GM18507 (cell line): ENCODE measurements around the gene NAA10.

Source experiments
- DNase-seq: peaks from one replicate; pipeline ENCODE4 v3.0.0; 2011; ENCODE audit warnings: low read depth; ENCODE audit not compliant: insufficient read length; ENCODE audit errors: extremely low spot score
- FAIRE-seq: peaks from 2 replicates; lab custom pipeline; 2011; peaks lifted over from hg19 to GRCh38; lab: Jason Lieb, UNC

NAA10 gene

GRCh38 chrX:153951683-153952372, 17.0 kb upstream of the NAA10 start:
- FAIRE-seq (no peak), DNase-seq (no peak)

GRCh38 chrX:153950127-153950526, 15.3 kb upstream of the NAA10 start:
- DNase-seq (no peak), FAIRE-seq (no peak)

GRCh38 chrX:153948847-153949805, 14.3 kb upstream of the NAA10 start:
- DNase-seq = no peak
- FAIRE-seq = no peak

- DNase-seq (no peak), FAIRE-seq (no peak)
Observed at GRCh38 chrX:153948002-153948466, 13.2 kb upstream of the NAA10 start.

DNA sequence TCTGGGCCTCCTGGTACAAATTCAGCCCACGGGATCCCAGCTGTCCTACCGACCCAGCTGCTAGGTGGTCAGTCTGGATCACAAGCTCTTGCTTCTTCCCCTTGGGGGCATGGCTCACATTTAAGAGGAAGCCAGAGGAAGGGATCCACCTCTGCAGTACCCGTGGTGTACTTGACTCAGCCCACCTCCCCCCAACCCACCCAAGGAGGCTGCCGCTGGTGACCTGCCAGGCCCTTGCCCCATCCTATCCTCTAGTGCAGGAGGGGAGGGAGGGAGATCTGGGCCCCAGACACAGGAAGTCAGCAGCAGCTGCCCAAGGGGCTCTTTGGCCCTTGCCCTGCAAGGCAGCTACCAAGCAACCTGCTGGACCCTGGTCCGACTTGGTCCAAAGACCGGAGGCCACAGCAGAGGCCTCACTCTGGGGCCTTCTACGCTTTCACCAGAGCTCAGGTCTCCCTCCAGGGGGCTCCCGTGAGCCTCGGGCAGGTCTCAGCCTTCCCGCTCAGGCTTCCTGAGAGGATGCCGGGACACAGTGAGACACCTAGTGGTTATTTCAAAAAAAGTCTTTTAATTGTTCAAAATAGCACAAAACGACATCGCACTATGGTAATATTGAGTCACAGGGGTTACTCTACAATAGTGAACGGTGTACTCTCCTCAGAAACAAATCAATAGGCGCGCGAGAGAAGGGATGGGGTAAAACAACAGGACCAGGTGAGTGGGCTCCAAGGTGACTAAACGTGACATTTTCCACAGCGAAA, 12.4 kb upstream of the NAA10 start:
- DNase-seq = no peak
- FAIRE-seq = peak; percentile 99

GRCh38 chrX:153945956-153946943, 11.4 kb upstream of the NAA10 start:
- no peak for DNase-seq
- FAIRE-seq = no peak

DNA sequence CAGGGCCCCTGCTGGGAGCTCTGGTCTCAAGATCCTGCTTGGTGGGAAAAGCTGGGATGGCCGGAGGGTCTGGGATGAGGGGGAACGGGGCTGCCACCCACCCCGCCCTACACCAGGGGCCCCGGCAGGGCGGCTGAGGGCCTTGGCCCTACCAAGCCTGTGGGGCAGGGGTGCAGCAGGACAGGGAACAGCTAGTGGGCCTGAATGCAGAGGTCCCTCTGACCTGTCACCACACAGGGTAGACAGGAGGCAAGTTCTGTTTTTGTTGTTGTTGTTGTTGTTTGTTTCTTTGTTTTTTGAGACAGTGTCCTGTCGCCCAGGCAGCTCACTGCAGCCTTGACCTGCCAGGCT, 9.9 kb upstream of the NAA10 start:
- FAIRE-seq = no peak
- DNase-seq = no peak

GRCh38 chrX:153944140-153944799, 9.4 kb upstream of the NAA10 start, which contains the start of gene RENBP:
Gene RENBP (minus strand): TSS chrX:153944643. CDS start chrX:153944610, 33 bp downstream.
- FAIRE-seq (peak; percentile 66), DNase-seq (no peak)

- FAIRE-seq (no peak), DNase-seq (no peak)
Observed at GRCh38 chrX:153941336-153942252, 6.8 kb upstream of the NAA10 start.

DNA sequence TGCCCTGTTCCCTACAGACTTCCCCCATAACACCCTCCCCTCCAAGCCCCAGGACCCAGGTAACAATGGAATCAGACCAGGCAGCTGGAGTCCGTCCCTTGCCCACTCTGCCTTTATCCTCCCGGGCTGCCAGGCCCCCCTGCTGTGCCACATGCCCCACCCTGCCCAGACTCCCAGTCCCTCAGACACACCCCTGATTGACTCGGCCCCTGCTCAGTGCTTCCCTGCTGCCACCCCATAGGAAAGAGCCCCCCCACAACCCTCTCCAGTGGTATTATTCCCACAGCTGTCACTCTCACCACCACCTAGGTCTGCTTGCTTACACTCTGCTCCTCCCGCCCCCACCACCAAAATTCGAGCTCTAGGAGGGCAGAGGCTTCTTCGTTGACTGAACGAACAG, 4.7 kb upstream of the NAA10 start:
- no peak for FAIRE-seq

GRCh38 chrX:153938226-153938786, 3.5 kb upstream of the NAA10 start:
- no peak for FAIRE-seq
- DNase-seq = no peak

More for the DNA sequence above, 4.7 kb upstream of the NAA10 start:
- DNase-seq = no peak

GRCh38 chrX:153937056-153937455, 2.2 kb upstream of the NAA10 start:
- FAIRE-seq = no peak
- DNase-seq = no peak

- no peak for DNase-seq
- no peak for FAIRE-seq
Observed at GRCh38 chrX:153935326-153935851, 552 bp upstream of the NAA10 start.

DNA sequence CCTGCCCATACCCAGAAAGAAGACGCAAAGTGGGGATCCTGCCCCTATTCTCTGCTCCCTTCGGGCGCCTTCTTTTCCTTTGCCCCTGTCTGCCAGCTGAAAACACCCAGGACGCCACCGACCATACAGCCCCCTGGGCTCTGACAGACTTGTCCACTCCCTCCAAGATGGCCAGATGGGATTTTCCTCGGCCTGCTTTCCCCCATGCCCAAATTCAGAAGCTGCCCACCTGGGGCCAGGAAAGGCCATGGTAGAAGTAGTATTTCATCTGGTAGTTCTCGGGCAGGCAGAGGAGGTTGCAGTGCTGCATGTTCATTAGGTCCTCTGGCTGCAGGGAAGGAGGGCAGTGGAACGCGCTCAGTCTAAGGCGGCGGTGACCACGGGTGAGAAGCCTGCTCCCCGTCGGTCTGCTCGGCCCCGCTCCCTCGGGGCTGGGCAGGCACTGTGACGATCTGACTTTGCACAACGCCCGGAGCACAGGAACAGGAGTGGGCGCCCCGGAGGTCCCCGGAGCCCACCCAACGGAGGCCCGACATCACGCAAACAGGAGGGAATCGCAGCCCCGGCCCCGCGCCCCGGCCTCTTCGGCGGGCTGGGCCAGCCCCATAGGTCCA, 582 bp downstream of the NAA10 start:
- no peak for FAIRE-seq

GRCh38 chrX:153933748-153934147, 1.1 kb downstream of the NAA10 start:
- no peak for FAIRE-seq

More for the DNA sequence above, 582 bp downstream of the NAA10 start:
- no peak for DNase-seq

DNA sequence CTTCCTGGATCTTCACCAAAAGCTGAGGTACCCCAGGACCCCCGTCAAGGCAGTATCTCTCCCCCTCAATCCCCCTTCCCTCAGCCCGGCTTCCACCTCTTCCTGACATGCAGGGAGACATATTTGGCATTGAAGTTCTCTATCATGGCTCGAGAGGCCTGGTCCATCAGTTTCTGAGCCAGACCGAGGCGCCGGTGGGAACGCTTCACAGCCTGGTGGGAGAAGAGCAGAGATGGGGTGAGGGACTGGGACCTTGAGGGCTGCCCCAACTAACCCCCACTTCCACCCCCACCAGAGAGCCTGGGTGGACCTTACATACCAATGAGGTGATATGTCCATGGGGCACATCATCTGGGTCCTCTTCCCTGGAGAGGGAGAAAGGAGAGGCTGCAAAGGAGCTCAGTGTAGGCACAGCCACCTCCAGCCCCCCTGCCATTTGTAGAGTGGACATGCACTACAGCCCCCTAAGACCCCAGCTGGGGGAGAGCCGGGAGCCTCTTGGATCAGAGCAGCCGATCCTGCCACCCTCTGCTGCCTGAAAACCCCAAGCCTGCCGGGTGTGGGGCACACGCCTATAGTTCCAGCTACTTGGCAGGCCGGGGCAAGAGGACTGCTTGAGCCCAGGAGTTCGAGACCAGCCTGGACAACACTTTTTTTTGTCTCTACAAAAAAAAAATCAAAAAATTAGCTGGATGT, 2.5 kb downstream of the NAA10 start:
- FAIRE-seq (no peak), DNase-seq (no peak)

More at GRCh38 chrX:153933748-153934147, 1.1 kb downstream of the NAA10 start:
- DNase-seq = no peak
